CD4-positive, alpha-beta T cell (primary cell): ENCODE measurements around the gene PKNOX2. TPM values are rescaled to one million over a fixed set of nuclear protein-coding genes. Genes with fewer than 3 reads are reported as not detected.

Source experiments
- ATAC-seq: fragments of 200-7000 bp; cut with Tn5 transposase; one replicate; pipeline ENCODE4 v1.10.0; 2022; ENCODE audit warnings: mild to moderate bottlenecking; ENCODE audit not compliant: poor library complexity
- CTCF ChIA-PET: fragments of 350-600 bp; sonication (Branson Sonifier 250); formaldehyde crosslinking; loops from one replicate; lab custom pipeline; 2021; ENCODE audit warnings: antibody characterized with exemption, inconsistent platforms; lab: Charles Lee
- POLR2A ChIA-PET: fragments of 350-600 bp; sonication (Branson Sonifier 250); formaldehyde crosslinking; loops from one replicate; lab custom pipeline; 2021; ENCODE audit warnings: antibody characterized with exemption, inconsistent platforms; lab: Charles Lee
- DNase-seq, 14 experiments: peaks; one replicate each; pipeline ENCODE4 v3.0.0-alpha.2; 2013 to 2020; ENCODE audit warnings: mixed read lengths in 2 of 14
- H3K27ac ChIP-seq, 2 donors: one replicate each; pipeline versions ENCODE4 v1.5.1 to v1.7.0; 2013; ENCODE audit warnings: low read length in 2 of 2, low read depth in 1 of 2, mild to moderate bottlenecking in 1 of 2
- H3K27me3 ChIP-seq, 2 experiments: 1 replicate in 1 of 2; 2 replicates in 1 of 2; pipeline versions ENCODE4 v1.6.1 to v1.7.0; 2013; ENCODE audit warnings: low read length in 2 of 2, control low read depth in 1 of 2, mild to moderate bottlenecking in 1 of 2, moderate library complexity in 1 of 2; ENCODE audit not compliant: insufficient read depth in 2 of 2, control insufficient read depth in 1 of 2
- H3K36me3 ChIP-seq: one replicate; pipeline ENCODE4 v1.6.1; 2013; ENCODE audit warnings: low read length, control low read depth; ENCODE audit not compliant: insufficient read depth
- H3K4me1 ChIP-seq: one replicate; pipeline ENCODE4 v1.6.1; 2013; ENCODE audit warnings: low read length, control low read depth; ENCODE audit not compliant: insufficient read depth
- H3K4me3 ChIP-seq: one replicate; pipeline ENCODE4 v1.5.1; 2013; ENCODE audit warnings: mild to moderate bottlenecking, low read length, moderate library complexity
- H3K9me3 ChIP-seq, 2 experiments: 1 replicate in 1 of 2; 2 replicates in 1 of 2; pipeline versions ENCODE4 v1.6.1 to v1.7.0; 2013; ENCODE audit warnings: low read length in 2 of 2, mild to moderate bottlenecking in 2 of 2, control low read depth in 1 of 2, moderate library complexity in 1 of 2; ENCODE audit not compliant: control insufficient read depth in 1 of 2, insufficient read depth in 1 of 2
- H3K27ac Mint-ChIP-seq: one replicate; pipeline ENCODE4 v1.8.0; 2020; ENCODE audit warnings: mixed read lengths
- H3K27me3 Mint-ChIP-seq: one replicate; pipeline ENCODE4 v1.8.0; 2021; ENCODE audit warnings: mixed read lengths
- H3K36me3 Mint-ChIP-seq: one replicate; pipeline ENCODE4 v1.8.0; 2021; ENCODE audit warnings: low read depth, mixed read lengths
- H3K4me1 Mint-ChIP-seq: one replicate; pipeline ENCODE4 v1.8.0; 2021; ENCODE audit warnings: low read depth, mixed read lengths
- H3K4me3 Mint-ChIP-seq: one replicate; pipeline ENCODE4 v1.8.0; 2020; ENCODE audit warnings: mild to moderate bottlenecking, mixed read lengths
- H3K9me3 Mint-ChIP-seq: one replicate; pipeline ENCODE4 v1.8.0; 2020; ENCODE audit warnings: mixed read lengths
- CTCF ChIP-seq: fragments of 200-600 bp; IDR thresholded peaks from one replicate; pipeline ENCODE4 v1.8.0; 2022; ENCODE audit warnings: antibody characterized with exemption, mild to moderate bottlenecking
- intact Hi-C, 2 experiments: fragments of 100-400 bp; cut with DNase I in 1 of 2; cut with micrococcal nuclease in 1 of 2; formaldehyde crosslinking; loops; one replicate each; pipeline versions ENCODE4 v1.15.1 to v1.9.0; 2023 to 2025; cut with DNase I, micrococcal nuclease
- total RNA-seq, 174 experiments: library from RNA in 2 of 174; stranded (reverse) in 2 of 174; gene quantifications; one replicate each; pipeline ENCODE4 v1.2.3 and lab custom pipeline; 2021 to 2026

PKNOX2 gene
- total RNA-seq, 2 experiments from 2014 or later = not detected

- peaks cover 35% of the 10 kb centered on the region for H3K27me3 Mint-ChIP-seq
- DNase-seq (no peak), ATAC-seq (no peak)
- H3K27ac ChIP-seq = no peak overlapping the region
- no peak overlapping the region for H3K4me3 ChIP-seq
- H3K4me1 ChIP-seq = no peaks in the 10 kb centered on the region
- ChIA-PET POLR2A (no interaction called here), CTCF (no interaction called here)
- H3K9me3 ChIP-seq = no peaks in the 10 kb centered on the region
- no peaks in the 10 kb centered on the region for H3K36me3 ChIP-seq
- peaks cover 0 to 4% of the 10 kb centered on the region in 2 experiments for H3K27me3 ChIP-seq
- no peak overlapping the region for H3K4me3 Mint-ChIP-seq
- no peak for TF ChIP-seq CTCF
- H3K27ac Mint-ChIP-seq = no peak overlapping the region
- no peaks in the 10 kb centered on the region for H3K4me1 Mint-ChIP-seq
- H3K36me3 Mint-ChIP-seq = no peaks in the 10 kb centered on the region
- intact Hi-C loops = no loop called here
- H3K9me3 Mint-ChIP-seq = no peaks in the 10 kb centered on the region
Measured at GRCh38 chr11:125210066-125210465, 45.5 kb downstream of the PKNOX2 start.

GRCh38 chr11:125211191-125211947, 46.8 kb downstream of the PKNOX2 start:
- peaks cover 0 to 4% of the 10 kb centered on the region in 2 experiments for H3K27me3 ChIP-seq
- ChIA-PET CTCF (no interaction called here), POLR2A (no interaction called here)
- H3K27me3 Mint-ChIP-seq = peaks cover 33% of the 10 kb centered on the region
- H3K4me1 Mint-ChIP-seq = no peaks in the 10 kb centered on the region
- H3K9me3 ChIP-seq = no peaks in the 10 kb centered on the region
- H3K4me1 ChIP-seq = no peaks in the 10 kb centered on the region
- no peak for ATAC-seq
- H3K4me3 ChIP-seq = no peak overlapping the region
- no peak overlapping the region for H3K27ac Mint-ChIP-seq
- no peaks in the 10 kb centered on the region for H3K36me3 ChIP-seq
- no peak for TF ChIP-seq CTCF
- no peak overlapping the region for H3K27ac ChIP-seq
- intact Hi-C loops = no loop called here
- DNase-seq = no peak
- H3K4me3 Mint-ChIP-seq = no peak overlapping the region
- H3K9me3 Mint-ChIP-seq = no peaks in the 10 kb centered on the region
- H3K36me3 Mint-ChIP-seq = no peaks in the 10 kb centered on the region

GRCh38 chr11:125211948-125212340, 47.4 kb downstream of the PKNOX2 start:
- H3K27ac Mint-ChIP-seq = no peak overlapping the region
- ChIA-PET POLR2A (no interaction called here), CTCF (no interaction called here)
- Histone ChIP-seq H3K36me3 (no peaks in the 10 kb centered on the region), H3K27me3 (peaks cover 0 to 4% of the 10 kb centered on the region in 2 experiments), H3K27ac (no peak overlapping the region), H3K9me3 (no peaks in the 10 kb centered on the region), H3K4me3 (no peak overlapping the region), H3K4me1 (no peaks in the 10 kb centered on the region)
- H3K27me3 Mint-ChIP-seq = peaks cover 35% of the 10 kb centered on the region
- intact Hi-C loops = no loop called here
- H3K4me3 Mint-ChIP-seq = no peak overlapping the region
- no peaks in the 10 kb centered on the region for H3K36me3 Mint-ChIP-seq
- no peak for ATAC-seq
- H3K4me1 Mint-ChIP-seq = no peaks in the 10 kb centered on the region
- no peak for TF ChIP-seq CTCF
- no peak for DNase-seq
- no peaks in the 10 kb centered on the region for H3K9me3 Mint-ChIP-seq
